GM18498 (cell line): ENCODE data around the gene HIPK2.
A peak's percentile ranks its signal among the peaks of the same experiment; 100 is the strongest.

Experiments
- ATAC-seq: cut with Tn5 transposase; IDR thresholded peaks from one replicate; pipeline ENCODE4 v1.9.1; 2021; ENCODE audit warnings: mild to moderate bottlenecking, moderate library complexity; ENCODE audit not compliant: unreplicated experiment

The HIPK2 gene

DNA sequence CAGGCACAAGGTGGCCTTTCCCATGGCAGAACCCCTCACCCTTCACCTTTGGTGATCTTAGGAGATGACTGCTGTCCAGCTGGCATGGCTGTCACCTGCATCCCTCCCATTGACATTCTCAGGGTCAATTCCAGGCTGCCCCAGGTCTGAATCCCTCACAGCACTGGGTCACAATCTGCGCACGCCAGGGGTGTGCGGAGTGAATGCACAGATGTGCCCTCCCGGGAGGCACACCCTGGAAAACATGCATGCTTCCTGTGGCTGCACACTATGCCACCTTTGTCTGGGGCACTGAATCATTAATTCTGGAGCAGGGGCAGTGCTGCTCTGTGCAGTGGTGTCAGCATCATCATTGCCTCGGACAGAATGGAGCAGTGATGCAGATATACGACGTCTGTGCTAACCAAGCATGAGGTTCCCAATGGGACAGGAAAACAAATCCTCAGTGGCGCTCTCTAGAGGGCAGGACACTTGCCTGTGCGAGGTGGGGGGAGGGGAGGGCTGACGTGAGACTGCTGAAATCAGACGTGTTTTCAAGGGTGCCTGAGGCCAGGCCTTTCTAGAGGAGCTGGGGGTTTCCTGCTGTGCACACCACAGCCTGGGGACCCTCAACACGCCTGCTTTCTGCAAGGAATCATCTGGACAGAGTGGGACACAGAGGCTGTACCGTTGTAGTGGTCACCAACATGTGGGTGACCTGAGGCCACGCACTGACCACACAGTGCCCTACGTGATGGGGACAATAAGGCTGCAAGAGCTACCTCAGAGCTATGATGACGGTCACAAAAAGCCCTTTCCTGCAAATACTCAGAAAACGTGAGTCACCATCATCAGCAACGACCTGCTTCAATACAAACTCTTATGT, 77.9 kb downstream of the HIPK2 start:
- no peak for ATAC-seq

DNA sequence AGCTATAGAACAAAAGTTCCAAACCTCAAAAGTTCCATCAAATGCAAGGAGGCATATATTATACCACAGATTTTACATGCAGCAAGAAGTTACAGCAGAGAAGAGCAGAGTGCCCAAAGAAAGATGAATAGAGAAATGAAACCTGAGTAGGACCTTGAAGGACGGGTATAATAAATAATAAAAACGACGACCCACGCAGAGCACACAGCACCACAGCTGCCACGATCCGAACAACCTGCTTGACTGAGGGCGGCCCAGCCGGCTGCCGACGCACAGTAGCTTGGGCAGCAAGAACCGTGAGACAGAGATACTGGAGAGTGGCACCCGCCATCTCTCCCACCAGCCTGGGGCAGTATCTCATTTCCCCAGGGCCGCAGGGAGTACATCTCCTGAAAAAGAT, 79.0 kb downstream of the HIPK2 start:
- no peak for ATAC-seq

DNA sequence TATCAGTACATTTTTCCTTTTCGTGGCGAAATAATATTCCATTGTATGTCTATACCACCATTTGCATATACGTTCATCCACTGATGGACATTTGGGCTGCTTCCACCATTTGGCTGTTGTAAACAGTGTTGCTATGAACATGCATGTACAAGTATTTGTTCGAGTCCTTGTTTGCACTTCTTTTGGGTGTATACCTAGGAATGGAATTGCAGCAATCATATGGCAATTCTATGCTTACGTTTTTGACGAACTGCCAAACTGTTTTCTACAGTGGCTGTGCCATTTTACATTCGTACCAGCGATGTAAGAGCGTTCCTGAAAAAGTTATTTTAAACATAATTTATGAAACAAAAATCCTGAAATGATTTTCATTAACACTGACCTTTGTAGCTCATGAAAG, 79.5 kb downstream of the HIPK2 start:
- ATAC-seq = no peak

DNA sequence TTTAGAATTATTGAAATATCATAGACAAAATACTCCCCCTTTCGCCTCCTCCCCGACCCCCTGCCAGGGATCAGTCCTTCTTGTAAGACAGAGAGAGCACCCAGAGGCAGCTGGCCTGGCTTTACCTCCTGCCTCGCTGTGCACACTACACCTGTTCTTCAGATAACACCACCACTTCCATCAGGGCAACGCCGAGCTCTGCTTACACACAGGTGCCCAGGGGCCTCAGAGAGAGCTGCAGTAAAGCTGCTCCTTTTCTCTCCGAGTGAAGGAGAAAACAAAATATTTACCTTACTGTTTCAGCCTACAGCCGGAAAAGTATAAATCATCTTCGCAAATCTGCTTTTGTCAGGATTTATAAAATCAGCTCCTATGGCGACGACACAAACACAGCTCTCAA, 80.7 kb downstream of the HIPK2 start:
- no peak for ATAC-seq

DNA sequence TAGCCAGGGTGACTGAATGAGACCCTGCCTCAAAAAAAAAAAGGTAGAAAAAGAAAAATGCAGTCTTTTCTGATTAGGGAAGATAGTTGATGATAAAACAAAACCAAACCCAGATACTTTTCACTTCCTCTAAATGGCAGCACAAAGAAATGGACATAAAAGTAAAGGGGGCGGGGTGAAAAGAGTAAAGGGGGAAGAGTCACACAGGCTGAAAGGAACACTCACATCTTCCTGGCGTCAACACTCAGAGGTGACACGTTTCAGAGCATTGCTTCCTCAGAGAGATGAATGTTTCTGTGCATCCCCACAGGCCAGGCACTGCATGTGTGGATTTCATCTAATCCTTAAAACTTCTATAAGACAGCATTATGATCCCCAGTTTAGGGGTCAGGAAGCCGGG, 81.2 kb downstream of the HIPK2 start:
- ATAC-seq = peak; percentile 58

DNA sequence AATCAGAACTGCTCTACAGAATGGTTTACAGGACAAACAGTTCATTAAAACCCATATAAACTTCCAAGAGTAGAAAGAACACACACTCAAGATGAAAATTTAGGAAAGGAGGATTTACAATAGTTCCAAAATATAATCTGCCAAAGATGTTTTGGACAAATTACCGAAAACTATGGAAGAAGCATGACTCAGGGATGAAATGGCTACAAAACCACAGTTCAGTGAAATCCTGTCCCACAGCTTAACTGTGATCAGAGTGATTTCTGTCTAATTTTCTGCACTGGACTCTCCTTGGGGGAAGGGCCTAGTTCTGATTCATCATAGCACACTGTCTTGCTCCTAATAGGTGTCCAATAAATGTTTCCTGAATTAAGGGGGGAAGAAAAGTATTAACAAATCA, 82.2 kb downstream of the HIPK2 start:
- ATAC-seq = no peak

DNA sequence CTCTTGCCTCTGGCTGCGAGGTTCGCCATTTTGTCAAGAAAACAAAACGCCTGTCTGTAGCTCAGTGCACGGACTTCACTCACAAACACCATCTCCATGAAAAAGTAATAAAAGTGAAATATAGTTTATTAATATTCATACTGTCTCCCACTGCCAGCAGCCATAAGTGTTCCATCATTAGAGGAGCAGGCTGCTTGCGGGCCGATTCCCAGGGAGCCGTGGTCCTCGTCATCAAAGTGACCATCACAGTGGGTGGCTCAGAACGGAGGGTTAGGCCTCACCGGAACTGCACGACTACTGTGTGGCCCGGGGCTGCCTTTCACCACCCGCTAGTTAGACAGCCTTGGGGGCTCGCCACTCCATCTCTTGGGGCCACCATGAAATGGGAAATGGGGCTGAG, 82.7 kb downstream of the HIPK2 start:
- no peak for ATAC-seq

DNA sequence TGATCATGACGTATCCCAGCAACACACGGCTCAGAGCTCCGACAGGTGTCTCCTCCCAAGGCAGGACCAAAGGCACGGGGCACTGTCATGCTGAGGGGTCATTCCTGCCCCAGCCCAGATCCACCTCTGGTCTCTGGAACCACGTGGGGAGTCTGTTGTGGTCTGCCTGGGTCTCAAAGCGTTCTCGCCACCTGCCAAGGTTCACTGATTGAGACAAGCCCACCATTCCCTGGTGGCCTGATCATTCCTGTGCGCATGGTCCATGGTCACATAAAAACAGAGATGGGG, 83.5 kb downstream of the HIPK2 start:
- no peak for ATAC-seq

DNA sequence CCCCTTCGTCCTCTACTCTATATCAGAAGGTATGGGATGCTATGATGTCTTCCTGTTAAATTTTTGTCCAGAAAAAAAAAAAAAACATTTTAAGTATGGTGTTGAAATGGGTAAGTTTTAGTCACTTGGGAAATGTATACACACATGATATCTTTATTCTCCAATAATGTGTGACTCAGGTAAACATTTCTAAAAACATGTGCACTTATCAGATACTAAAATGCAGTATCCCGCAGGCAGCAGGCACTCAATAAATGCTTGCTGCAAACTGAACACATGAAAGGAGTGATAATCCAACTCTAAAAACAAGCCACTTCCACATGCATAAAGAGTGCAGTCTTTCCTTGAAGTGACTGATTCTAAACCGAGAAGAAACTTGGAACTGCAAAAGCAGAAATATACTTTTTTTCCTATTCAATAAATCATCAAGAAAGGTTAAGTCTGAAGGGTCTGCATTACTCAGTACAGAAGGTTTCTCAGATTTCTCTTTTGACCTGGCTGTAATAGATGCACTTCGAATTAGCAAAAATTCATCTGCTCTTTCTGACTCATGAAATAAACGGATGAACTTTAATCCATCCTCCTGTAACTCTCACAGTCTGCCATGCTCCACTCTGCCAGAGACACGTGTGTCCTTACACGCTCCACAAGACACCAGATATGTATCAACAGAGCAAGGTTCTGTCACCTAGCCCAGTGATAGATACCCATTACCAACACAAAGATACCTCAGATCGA, 84.0 kb downstream of the HIPK2 start:
- ATAC-seq = no peak

DNA sequence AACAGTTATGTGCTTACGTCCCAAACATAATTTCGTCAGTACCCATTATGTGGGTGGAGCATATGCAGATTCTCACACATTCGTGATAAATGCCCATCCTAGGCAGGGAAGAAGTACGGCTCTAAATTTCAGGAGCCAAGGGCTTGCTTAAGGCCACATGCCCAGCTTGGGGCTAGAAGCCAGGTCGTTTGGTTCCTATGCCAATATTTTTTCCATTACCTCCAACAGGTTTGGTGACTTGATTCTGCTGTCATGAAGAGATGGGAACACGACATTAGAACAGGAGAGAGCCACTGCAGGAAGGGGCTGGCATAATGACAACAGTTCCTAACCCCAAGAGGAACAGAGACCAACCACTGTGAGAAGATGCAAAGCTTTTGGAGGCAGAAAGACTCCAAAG, 85.1 kb downstream of the HIPK2 start:
- no peak for ATAC-seq

DNA sequence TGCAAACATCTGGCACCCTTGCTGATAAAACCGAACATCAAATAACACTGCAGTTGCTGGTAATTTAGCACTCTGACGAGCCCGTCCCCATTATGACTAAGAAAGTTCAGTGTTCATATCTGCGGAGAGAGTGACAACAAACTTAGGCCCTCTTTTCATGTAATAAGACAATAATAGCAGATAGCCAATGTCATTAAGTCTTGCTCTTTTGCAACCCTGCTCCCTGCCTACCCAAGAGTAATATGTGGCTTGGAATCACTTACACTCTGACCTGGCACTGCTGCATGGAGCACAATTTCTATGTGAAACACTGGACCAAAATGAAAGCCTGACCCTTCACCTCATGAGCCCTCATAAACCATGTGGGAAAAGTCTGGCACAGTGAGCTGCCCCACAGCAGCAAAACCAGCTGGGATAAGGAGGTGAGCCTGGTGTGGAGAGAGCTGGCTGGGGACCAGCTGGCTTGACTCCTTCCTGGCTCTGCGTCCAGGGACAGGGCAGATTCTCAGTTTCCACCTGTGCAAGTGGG, 86.5 kb downstream of the HIPK2 start:
- no peak for ATAC-seq

DNA sequence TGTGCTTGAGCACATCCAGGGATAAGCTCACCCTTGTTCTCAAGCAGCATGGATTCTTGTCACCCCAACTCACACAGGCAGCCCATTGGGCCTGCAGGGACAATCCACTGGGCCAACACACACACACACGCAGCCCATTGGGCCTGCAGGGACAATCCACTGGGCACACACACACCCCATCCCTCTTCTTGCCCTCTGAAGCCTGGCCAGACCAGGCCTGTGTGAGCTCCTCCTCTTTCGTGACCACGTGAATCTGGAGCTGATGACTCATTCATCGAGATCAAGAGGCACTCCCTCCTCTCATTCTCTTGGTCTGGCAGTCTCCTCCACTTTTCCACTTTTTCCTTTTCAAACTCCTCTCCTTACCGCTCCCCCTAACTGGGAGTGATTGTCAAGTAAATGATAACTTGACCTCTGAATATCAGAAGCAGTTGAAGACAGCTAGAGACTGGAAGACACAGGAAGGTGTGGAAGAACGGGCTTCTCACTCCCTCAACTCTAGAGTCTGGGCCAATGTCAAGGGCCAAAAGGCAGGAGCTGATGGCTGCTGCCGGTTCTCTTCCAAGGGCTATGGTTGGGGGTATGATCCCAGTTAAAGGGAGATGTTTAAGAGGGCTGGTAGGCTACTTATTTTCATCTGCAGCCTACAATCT, 89.7 kb downstream of the HIPK2 start:
- ATAC-seq = no peak

DNA sequence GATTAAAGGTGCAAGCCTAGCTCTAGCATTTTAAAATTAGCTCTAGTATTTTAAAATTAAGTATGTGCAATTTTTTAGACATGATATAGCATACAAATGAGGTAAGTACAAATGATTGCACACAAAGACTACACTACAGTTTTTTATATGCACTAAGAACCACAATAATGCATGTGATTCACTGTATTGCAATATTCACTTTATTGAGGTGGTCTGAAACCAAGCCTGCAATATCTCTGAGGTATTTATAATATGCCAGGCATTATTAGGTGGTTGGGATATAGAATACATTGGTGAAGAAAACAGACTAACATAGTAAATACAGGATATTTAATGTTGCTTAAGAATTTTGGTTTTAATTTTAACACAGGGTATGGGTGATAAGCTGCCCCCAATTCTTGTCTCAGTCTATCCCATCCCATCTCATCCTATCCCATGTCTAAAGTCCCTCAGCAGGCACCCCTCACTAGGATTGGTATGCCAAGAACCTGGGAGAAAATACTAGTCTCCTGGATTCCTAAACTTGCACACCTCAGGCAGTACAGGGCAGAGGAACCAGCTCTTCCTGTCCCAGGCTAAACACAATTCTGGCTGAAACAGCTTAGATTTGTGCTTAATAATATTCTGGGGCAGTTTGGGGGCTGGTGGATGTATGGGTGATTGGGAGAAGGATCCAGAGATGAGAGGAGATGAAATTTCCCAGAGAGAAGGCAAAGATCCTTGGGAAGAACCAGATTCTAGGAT, 90.4 kb downstream of the HIPK2 start:
- ATAC-seq = no peak

DNA sequence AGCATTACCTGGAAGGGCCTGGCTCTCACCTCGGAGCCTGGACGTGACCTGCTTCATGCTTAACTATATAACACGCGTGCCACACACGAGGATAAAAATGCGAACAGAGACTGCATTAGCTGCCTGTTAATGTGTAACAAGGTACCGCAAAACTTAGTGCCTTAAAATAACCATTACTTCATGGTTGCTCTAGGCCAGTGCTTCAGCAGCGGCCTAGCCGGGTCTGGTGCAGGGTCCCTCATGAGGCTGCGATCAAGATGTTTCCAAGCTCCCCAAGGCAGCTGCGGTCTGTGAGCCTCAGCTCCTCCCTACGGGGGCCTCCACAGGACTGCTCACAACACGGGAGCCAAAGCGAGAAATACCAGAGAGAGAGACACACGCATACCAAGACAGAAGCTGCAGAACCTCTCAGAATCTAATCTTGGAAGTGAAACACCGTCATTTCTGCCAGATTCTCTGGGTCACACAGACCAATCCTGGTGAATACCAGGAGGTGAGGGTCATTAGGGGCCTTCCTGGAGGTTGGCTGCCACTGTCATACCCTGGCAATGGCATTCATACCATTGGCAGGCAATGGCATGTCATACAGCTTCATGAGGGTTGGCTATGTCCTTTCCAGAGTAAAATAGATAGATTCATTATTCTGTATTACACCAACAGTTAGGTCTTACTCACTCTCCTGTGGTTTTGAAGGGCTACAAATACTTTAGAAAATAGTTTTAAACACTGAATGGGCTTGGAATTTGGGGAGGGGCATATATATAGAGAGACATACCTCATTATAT, 94.5 kb downstream of the HIPK2 start:
- no peak for ATAC-seq

DNA sequence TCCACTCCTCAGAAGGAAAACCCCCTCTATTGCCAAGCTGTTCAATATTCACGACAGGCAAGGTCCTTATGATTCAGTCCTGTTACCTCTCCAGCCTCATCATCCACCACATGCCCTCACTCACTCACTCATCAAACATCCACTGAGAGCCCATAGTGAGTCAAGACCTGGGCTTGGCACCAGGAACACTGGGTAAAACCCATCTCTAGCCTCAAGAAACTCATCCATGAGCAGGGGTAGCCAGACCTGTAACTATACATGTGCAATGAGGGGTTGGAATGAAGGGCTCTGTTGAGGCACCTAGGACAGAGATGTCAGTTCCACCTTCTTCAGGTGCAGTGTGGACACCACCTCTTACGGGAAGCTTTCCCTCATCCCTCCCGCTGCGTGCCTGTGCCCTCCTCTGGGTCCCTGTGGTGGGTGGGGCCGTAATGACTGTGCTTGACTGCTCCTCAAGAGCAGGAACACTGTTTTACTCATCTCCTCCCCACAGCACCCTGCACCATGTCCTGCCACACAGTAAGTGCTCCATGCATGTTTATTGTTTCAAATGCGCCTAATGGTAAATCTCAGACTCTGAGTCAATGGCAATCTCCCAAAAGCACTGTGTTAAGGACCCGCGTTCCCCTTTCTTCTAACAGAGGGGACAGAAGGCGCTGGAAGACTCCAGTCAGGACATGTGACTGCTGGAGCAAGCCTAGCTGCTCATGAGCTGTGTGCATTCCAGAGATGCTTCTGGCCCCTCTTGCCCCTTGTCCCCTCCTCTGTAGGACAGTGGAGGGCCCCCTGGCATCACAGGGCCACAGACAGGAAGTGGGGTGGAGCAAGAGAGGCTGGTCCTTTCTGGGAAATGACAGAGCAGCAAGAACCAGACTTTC, 95.4 kb downstream of the HIPK2 start:
- no peak for ATAC-seq

DNA sequence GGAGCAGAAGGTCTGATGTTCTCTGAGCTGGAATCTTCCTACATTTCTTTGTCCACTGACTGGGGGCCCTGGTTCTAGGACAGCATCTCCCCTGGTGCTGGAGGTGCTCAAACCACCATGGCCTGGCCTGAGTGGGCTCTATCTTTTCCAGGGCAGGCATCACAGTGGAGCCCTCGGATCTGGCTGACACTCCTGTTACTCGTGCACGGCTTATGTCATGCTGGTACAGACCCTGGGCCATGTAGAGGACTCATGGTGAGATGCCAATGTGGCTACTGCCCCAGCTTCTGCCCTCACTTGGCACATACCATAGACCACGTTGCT, 96.0 kb downstream of the HIPK2 start:
- ATAC-seq = no peak

DNA sequence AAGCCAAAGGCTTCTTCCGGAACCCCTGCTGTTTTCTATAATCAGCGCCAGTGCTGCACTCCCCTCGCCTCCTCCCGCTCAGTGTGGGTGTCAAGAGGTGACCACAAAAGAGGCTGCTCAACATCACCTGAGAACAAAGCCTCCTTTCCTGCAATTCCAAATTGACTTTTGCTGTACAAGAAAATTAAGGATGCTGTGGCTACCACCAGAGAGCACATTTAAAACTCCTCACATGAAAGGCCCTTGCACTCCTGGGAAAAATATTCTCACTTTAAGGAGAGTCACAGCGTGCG, 96.4 kb downstream of the HIPK2 start:
- no peak for ATAC-seq

DNA sequence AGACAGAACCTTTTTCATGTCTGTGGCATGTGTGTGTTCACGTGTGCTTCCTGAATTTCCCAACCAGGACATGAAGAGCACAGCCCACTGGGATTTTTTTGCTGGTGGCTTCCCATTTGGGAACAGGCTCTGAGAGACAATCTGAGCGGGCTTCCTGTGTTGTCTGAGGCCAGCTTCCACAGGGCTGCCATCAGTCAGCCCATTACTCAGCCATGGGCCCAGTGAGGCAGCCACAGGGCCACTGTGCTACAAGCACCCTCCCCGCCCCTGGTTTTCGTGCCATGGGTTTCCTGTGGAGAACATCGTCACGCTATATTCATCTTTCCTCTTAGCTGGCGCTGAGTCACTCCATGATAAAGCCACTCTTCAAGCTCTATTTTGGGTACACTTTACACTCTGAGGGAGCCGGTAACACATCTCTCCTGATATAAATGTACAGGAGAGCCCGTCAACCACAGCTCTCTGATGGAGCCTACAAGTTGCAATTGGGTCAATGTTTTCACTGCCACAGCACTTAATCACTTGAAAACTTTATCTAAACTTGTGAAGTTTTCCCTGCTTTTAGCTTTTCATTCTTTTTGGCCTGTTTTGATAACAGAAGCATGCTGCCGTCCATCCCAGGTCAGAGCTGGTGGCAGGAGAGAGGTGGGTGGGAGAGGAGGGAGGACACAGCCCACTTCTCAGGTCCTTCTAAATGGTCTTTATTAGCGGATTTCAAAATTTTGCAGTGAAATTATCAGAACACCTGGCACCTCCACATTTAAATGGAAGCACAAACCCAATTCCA, 96.9 kb downstream of the HIPK2 start:
- peak; percentile 48 for ATAC-seq
